ENCODE results near the gene CHST8.

GRCh38 chr19:33799476-33799875 lies 177.7 kb downstream of the CHST8 start:
- TF ChIP-seq FOXM1 (IDR thresholded peaks at IDR 0.05; ENCODE audit: borderline replicate concordance) (no peak), HDGF (IDR thresholded peaks at IDR 0.05; ENCODE audit: borderline replicate concordance) (no peak), TARDBP (IDR thresholded peaks at IDR 0.05) (no peak), FOXA1 (IDR thresholded peaks at IDR 0.05) (no peak), ELF4 (IDR thresholded peaks at IDR 0.05) (no peak), SP1 (IDR thresholded peaks at IDR 0.05) (no peak)
